Sigmoid colon (tissue), 4 donors: ENCODE measurements around the gene DKK3.

Experiments
- POLR2A ChIP-seq, 2 donors: fragments of 450-650 bp; IDR thresholded peaks; one replicate each; pipeline ENCODE4 v1.6.1; 2016; ENCODE audit warnings: antibody characterized with exemption in 2 of 2, mild to moderate bottlenecking in 2 of 2, moderate library complexity in 2 of 2
- POLR2AphosphoS5 ChIP-seq, 4 donors: sonication (generic); formaldehyde crosslinking; IDR thresholded peaks; one replicate each; pipeline ENCODE4 v1.6.1; 2017; ENCODE audit warnings: antibody characterized with exemption in 4 of 4

DNA sequence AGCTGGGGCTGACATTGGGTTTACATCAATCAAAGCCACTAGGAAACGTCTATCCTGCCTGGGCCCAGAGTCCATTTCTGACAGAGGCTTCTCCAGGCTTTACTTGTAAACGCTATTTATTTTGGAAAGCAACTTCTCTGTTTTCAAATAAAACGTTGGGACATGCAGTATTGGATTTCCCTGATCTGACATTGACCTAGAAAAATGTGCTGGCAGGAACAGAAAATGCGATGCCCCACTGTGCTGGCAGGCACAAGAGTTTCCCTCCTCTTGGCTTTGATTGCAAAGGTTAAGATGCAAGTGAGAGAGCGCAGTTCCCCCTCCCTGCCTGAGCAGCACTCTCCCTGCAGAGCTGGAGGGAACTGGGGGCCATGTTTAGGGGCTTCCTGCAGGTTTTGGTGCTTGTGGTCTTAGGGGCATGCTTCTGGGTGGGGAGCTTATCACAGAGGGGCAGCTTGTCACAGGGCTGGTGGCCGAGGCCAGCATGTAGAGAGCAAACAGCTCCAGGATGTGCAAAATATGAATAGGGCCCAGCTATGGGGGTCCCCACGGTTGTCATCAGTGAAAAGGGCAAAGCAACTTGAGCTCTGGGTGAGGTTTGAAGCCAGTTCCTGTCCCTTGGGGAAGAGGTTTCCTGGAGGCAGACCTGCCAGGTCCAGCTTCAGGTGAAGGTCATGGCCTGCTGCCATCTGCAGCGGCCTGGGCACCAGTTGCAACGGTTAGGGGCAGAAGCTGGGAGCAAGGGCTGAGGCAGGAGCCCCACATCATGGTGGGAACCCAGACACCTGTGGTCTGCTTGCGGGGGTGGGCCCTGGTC, 42.3 kb upstream of the DKK3 start:
- TF ChIP-seq POLR2A (IDR thresholded peaks at IDR 0.05) (no peak), POLR2AphosphoS5 (IDR thresholded peaks at IDR 0.05) (no peak)
